Fibroblast of villous mesenchyme (primary cell): ENCODE measurements around the gene TTLL5. TPM values are rescaled to one million over a fixed set of nuclear protein-coding genes. Genes with fewer than 3 reads are reported as not detected.

Source experiments
- DNase-seq: peaks from one replicate; pipeline ENCODE4 v3.0.0-alpha.2; 2010; ENCODE audit warnings: low read depth
- H3K4me3 ChIP-seq: 2 replicates; pipeline ENCODE4 v1.5.1; 2011; ENCODE audit warnings: low read depth, mild to moderate bottlenecking, low read length
- CTCF ChIP-seq: IDR thresholded peaks from 2 replicates; pipeline ENCODE4 v1.5.1; 2012; ENCODE audit warnings: low read depth, mild to moderate bottlenecking, low read length; ENCODE audit not compliant: insufficient read depth
- total RNA-seq: library from RNA; depleted of rRNA; stranded (reverse); fragments of >200 nt; gene quantifications from 2 replicates; pipeline ENCODE4 v1.2.3, GENCODE V29; 2012

The TTLL5 gene
- total RNA-seq, 1 donor: 33.7 TPM

GRCh38 chr14:75881994-75882393 lies 220.9 kb downstream of the TTLL5 start:
- no peak for TF ChIP-seq CTCF
- no peak for DNase-seq
- H3K4me3 ChIP-seq: no peak overlapping the region

- TF ChIP-seq CTCF: peak; percentile 37
- peak; percentile 90 for DNase-seq
- H3K4me3 ChIP-seq: no peak overlapping the region
Measured at GRCh38 chr14:75884198-75884611, 223.2 kb downstream of the TTLL5 start.

- DNase-seq: peak; percentile 65
Measured at GRCh38 chr14:75885829-75886228, 224.8 kb downstream of the TTLL5 start.

GRCh38 chr14:75886636-75887348 lies 225.7 kb downstream of the TTLL5 start:
- no peak for TF ChIP-seq CTCF
- peak; percentile 75 for DNase-seq

More at GRCh38 chr14:75885829-75886228, 224.8 kb downstream of the TTLL5 start:
- H3K4me3 ChIP-seq: no peak overlapping the region
- no peak for TF ChIP-seq CTCF

GRCh38 chr14:75888945-75889344 lies 227.9 kb downstream of the TTLL5 start:
- TF ChIP-seq CTCF: no peak
- no peak for DNase-seq
- no peak overlapping the region for H3K4me3 ChIP-seq

More at GRCh38 chr14:75886636-75887348, 225.7 kb downstream of the TTLL5 start:
- no peak overlapping the region for H3K4me3 ChIP-seq

- TF ChIP-seq CTCF: no peak
- no peak overlapping the region for H3K4me3 ChIP-seq
- no peak for DNase-seq
Measured at GRCh38 chr14:75896341-75896740, 235.3 kb downstream of the TTLL5 start.

- TF ChIP-seq CTCF: no peak
- H3K4me3 ChIP-seq: no peak overlapping the region
- DNase-seq: no peak
Measured at GRCh38 chr14:75904311-75904710, 243.3 kb downstream of the TTLL5 start.
